Smooth muscle cell (in vitro differentiated cells): Measurements from ENCODE around the gene PAX2. TPM values are rescaled to one million over a fixed set of nuclear protein-coding genes. Genes with fewer than 3 reads are reported as not detected.

ENCODE experiments used
- DNase-seq: peaks from one replicate; lab custom pipeline; 2025; ENCODE audit not compliant: unreplicated experiment; lab: John Stamatoyannopoulos, UW
- H2AFZ ChIP-seq: fragments of 200-600 bp; sonication (generic); 2 replicates; pipeline ENCODE4 v1.6.0; 2016; ENCODE audit warnings: antibody characterized with exemption, low read depth, mild to moderate bottlenecking
- H3F3A ChIP-seq: fragments of 200-600 bp; sonication (generic); 2 replicates; pipeline ENCODE4 v1.6.0; 2017; ENCODE audit warnings: antibody characterized with exemption, low read depth
- H3K27ac ChIP-seq: fragments of 200-600 bp; sonication (generic); 2 replicates; pipeline ENCODE4 v1.5.1; 2016; ENCODE audit warnings: low read depth, mild to moderate bottlenecking
- H3K27me3 ChIP-seq: fragments of 200-600 bp; sonication (generic); 2 replicates; pipeline ENCODE4 v1.6.1; 2016; ENCODE audit warnings: low read depth, mild to moderate bottlenecking
- H3K36me3 ChIP-seq: fragments of 200-600 bp; sonication (generic); 2 replicates; pipeline ENCODE4 v1.5.1; 2016; ENCODE audit warnings: low read depth
- H3K4me1 ChIP-seq: fragments of 200-600 bp; sonication (generic); 2 replicates; pipeline ENCODE4 v1.5.1; 2016; ENCODE audit warnings: low read depth
- H3K4me2 ChIP-seq: fragments of 200-600 bp; sonication (generic); 2 replicates; pipeline ENCODE4 v1.6.0; 2016; ENCODE audit warnings: mild to moderate bottlenecking
- H3K4me3 ChIP-seq: fragments of 200-600 bp; sonication (generic); 2 replicates; pipeline ENCODE4 v1.5.1; 2016; ENCODE audit warnings: mild to moderate bottlenecking
- H3K79me2 ChIP-seq: fragments of 200-600 bp; sonication (generic); 2 replicates; pipeline ENCODE4 v1.6.0; 2016; ENCODE audit warnings: low read depth, mild to moderate bottlenecking
- H3K9ac ChIP-seq: fragments of 200-600 bp; sonication (generic); 2 replicates; pipeline ENCODE4 v1.6.0; 2016; ENCODE audit warnings: low read depth
- H3K9me3 ChIP-seq: fragments of 200-600 bp; sonication (generic); replicated peaks from 2 replicates; pipeline ENCODE4 v1.5.1; 2016; ENCODE audit warnings: low read depth
- H4K20me1 ChIP-seq: fragments of 200-600 bp; sonication (generic); 2 replicates; pipeline ENCODE4 v1.6.0; 2016; ENCODE audit warnings: low read depth
- WGBS: methylation state at CpG from one replicate; pipeline ENCODE4 v1.1.7; 2016; ENCODE audit warnings: low lambda C conversion rate; 5-methylcytosine and 5-hydroxymethylcytosine counted together
- polyA plus RNA-seq: library from polyadenylated mRNA; unstranded; fragments of >200 nt; fragmentation: Nextera tagmentation; extraction: Ambion mirVana; gene quantifications from 2 replicates; pipeline ENCODE4 v1.2.1, GENCODE V29; 2016
- total RNA-seq: library from RNA; depleted of rRNA; stranded (reverse); fragments of >200 nt; gene quantifications from 2 replicates; pipeline ENCODE4 v1.2.3, GENCODE V29; 2014
- TF ChIP-seq, protein P1 (sequence below): fragments of 200-600 bp; sonication (generic); IDR thresholded peaks from 2 replicates; pipeline ENCODE4 v1.5.1; 2017; ENCODE audit warnings: borderline replicate concordance, mild to moderate bottlenecking, antibody characterized with exemption; ENCODE audit not compliant: insufficient read depth, poor library complexity, severe bottlenecking

The PAX2 gene
- total and polyA plus RNA-seq, 2 experiments from 2014 or later, result not detected

DNA sequence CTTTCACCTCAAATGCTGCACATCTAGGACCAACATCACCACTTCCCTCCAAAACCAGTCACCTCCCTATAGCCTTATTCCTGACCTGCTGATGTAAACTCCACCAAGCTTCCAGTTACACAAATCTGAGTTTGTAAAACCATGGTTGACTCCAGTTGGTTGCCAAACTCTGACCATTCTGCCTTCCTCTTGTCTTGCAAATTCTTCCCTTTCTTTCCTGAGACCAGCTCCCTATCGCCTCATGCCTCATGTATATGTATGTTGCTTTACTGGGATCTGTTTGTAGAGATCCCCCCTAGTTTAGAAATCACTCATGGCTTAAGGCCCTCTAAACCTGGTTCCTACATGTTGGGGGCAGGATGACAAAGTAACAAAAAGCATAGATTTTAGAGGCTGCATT is 31.3 kb downstream of the PAX2 start:
- Histone ChIP-seq H3K79me2 (no peaks in the 10 kb centered on the region), H3K9me3 (no peaks in the 10 kb centered on the region), H3K36me3 (no peaks in the 10 kb centered on the region), H3K4me1 (no peaks in the 10 kb centered on the region), H3F3A (no peaks in the 10 kb centered on the region), H2AFZ (no peak overlapping the region), H4K20me1 (no peaks in the 10 kb centered on the region), H3K4me3 (no peak overlapping the region), H3K4me2 (no peak overlapping the region), H3K27ac (no peak overlapping the region), H3K27me3 (peaks cover 45% of the 10 kb centered on the region), H3K9ac (no peak overlapping the region)
- DNase-seq, result no peak
- 80% methylated on average over 1 of the region's 1 CpG for WGBS
- TF ChIP-seq, protein P1, sequence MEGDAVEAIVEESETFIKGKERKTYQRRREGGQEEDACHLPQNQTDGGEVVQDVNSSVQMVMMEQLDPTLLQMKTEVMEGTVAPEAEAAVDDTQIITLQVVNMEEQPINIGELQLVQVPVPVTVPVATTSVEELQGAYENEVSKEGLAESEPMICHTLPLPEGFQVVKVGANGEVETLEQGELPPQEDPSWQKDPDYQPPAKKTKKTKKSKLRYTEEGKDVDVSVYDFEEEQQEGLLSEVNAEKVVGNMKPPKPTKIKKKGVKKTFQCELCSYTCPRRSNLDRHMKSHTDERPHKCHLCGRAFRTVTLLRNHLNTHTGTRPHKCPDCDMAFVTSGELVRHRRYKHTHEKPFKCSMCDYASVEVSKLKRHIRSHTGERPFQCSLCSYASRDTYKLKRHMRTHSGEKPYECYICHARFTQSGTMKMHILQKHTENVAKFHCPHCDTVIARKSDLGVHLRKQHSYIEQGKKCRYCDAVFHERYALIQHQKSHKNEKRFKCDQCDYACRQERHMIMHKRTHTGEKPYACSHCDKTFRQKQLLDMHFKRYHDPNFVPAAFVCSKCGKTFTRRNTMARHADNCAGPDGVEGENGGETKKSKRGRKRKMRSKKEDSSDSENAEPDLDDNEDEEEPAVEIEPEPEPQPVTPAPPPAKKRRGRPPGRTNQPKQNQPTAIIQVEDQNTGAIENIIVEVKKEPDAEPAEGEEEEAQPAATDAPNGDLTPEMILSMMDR, result no peak

DNA sequence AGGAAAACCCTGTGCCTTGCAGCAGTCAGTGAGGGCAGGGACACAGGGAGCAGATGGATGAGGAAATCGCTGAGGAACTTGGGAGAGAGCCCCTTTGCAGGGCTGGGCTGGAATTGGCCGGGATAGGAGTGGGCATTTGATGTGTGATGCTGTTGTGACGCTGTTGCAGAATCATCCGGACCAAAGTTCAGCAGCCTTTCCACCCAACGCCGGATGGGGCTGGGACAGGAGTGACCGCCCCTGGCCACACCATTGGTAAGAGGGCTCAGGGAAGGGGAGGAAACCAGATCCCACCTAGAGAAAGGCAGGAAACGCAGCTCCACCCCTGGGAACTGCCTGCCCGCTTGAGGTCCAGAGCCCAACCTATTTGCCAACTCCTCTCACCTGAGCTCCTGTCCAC is 33.9 kb downstream of the PAX2 start:
- no peak overlapping the region for H3K27ac ChIP-seq
- TF ChIP-seq, protein P1, result no peak
- H3K4me3 ChIP-seq, result no peak overlapping the region
- no peaks in the 10 kb centered on the region for H3K36me3 ChIP-seq
- no peak for DNase-seq
- H3K79me2 ChIP-seq, result no peaks in the 10 kb centered on the region
- H3K9me3 ChIP-seq, result no peaks in the 10 kb centered on the region
- H4K20me1 ChIP-seq, result no peaks in the 10 kb centered on the region
- H3K27me3 ChIP-seq, result peaks cover 39% of the 10 kb centered on the region
- H2AFZ ChIP-seq, result no peak overlapping the region
- WGBS, result 96% methylated on average over 8 of the region's 9 CpGs
- no peaks in the 10 kb centered on the region for H3K4me1 ChIP-seq
- H3K4me2 ChIP-seq, result no peak overlapping the region
- no peaks in the 10 kb centered on the region for H3F3A ChIP-seq
- H3K9ac ChIP-seq, result no peak overlapping the region

DNA sequence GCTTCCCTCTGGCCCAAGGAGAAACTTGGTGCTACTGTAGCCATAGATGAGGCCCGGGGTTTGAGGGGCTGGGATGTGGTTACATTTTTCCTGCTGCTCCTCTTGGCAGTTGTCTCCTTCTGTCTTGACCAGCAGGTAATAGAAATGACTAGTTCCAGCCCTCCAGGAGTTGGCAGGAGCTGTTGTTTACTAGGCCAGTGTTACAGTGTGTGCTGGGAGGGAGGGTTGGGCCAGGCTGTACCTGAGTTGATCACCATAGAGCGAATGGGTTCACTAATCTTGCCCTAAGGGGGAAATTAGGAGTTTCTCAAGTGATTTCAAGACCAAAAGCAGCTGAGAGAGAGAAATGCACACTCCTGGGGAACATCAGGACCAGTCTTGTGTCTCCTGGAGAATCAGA is 34.9 kb downstream of the PAX2 start:
- TF ChIP-seq, protein P1, result no peak
- H3K4me3 ChIP-seq, result no peak overlapping the region
- DNase-seq, result no peak
- H3K9me3 ChIP-seq, result no peaks in the 10 kb centered on the region
- H3K9ac ChIP-seq, result no peak overlapping the region
- no peaks in the 10 kb centered on the region for H3K36me3 ChIP-seq
- H2AFZ ChIP-seq, result no peak overlapping the region
- 80% methylated on average over 2 of the region's 2 CpGs for WGBS
- H3F3A ChIP-seq, result no peaks in the 10 kb centered on the region
- no peak overlapping the region for H3K27ac ChIP-seq
- no peaks in the 10 kb centered on the region for H3K4me1 ChIP-seq
- no peaks in the 10 kb centered on the region for H4K20me1 ChIP-seq
- no peak overlapping the region for H3K4me2 ChIP-seq
- H3K79me2 ChIP-seq, result no peaks in the 10 kb centered on the region
- peaks cover 39% of the 10 kb centered on the region for H3K27me3 ChIP-seq

GRCh38 chr10:100781145-100781665 is 35.8 kb downstream of the PAX2 start:
- H3F3A ChIP-seq, result no peaks in the 10 kb centered on the region
- H4K20me1 ChIP-seq, result no peaks in the 10 kb centered on the region
- DNase-seq, result no peak
- TF ChIP-seq, protein P1, result no peak
- H3K27ac ChIP-seq, result no peak overlapping the region
- 82% methylated on average over 11 of the region's 11 CpGs for WGBS
- H3K36me3 ChIP-seq, result no peaks in the 10 kb centered on the region
- no peak overlapping the region for H3K9ac ChIP-seq
- no peak overlapping the region for H3K4me3 ChIP-seq
- no peak overlapping the region for H3K4me2 ChIP-seq
- no peaks in the 10 kb centered on the region for H3K9me3 ChIP-seq
- no peaks in the 10 kb centered on the region for H3K79me2 ChIP-seq
- no peak overlapping the region for H2AFZ ChIP-seq
- H3K27me3 ChIP-seq, result peaks cover 37% of the 10 kb centered on the region
- no peaks in the 10 kb centered on the region for H3K4me1 ChIP-seq
